Lower leg skin (tissue), 4 donors: ENCODE measurements around the gene NCOR2. TPM values are rescaled to one million over a fixed set of nuclear protein-coding genes. Genes with fewer than 3 reads are reported as not detected.

Experiments used
- DNase-seq, 2 donors: peaks; one replicate each; pipeline ENCODE4 v3.0.0-alpha.2; 2019; ENCODE audit warnings: low spot score in 2 of 2
- H3K4me3 ChIP-seq: fragments of 200-600 bp; sonication (generic); 2 replicates; pipeline ENCODE4 v1.5.1; 2017; ENCODE audit warnings: mild to moderate bottlenecking, low read depth; ENCODE audit not compliant: poor library complexity, severe bottlenecking
- CTCF ChIP-seq, 3 donors: fragments of 450-650 bp; IDR thresholded peaks; one replicate each; pipeline ENCODE4 v1.5.1; 2016; ENCODE audit warnings: antibody characterized with exemption in 3 of 3, mild to moderate bottlenecking in 3 of 3, moderate library complexity in 2 of 3
- POLR2A ChIP-seq, 2 donors: fragments of 450-650 bp; IDR thresholded peaks; one replicate each; pipeline ENCODE4 v1.6.1; 2016 to 2017; ENCODE audit warnings: antibody characterized with exemption in 2 of 2, mild to moderate bottlenecking in 1 of 2, moderate library complexity in 1 of 2
- WGBS, 2 donors: methylation state at CpG; one replicate each; pipeline ENCODE4 v1.1.5; 2018; 5-methylcytosine and 5-hydroxymethylcytosine counted together
- intact Hi-C: fragments of 100-400 bp; cut with DNase I; formaldehyde crosslinking; loops from one replicate; pipeline ENCODE4 v1.15.0; 2023; ENCODE audit warnings: low total_unique reads
- total RNA-seq, 4 donors: library from RNA; depleted of rRNA; stranded (reverse); fragments of >200 nt; gene quantifications; one replicate each; pipeline ENCODE4 v1.1.0, GENCODE V29; 2016

The NCOR2 gene
- total RNA-seq, 4 donors from 2014 or later: 92.1 to 262 (median 137) TPM

GRCh38 chr12:124577986-124578385, 10.6 kb upstream of the NCOR2 start:
- no peak overlapping the region for H3K4me3 ChIP-seq
- WGBS, 2 donors: 50 to 68% methylated on average over 13 of the region's 13 CpGs
- TF ChIP-seq POLR2A (IDR thresholded peaks at IDR 0.05) (no peak), CTCF (IDR thresholded peaks at IDR 0.05) (no peak)
- DNase-seq: no peak
- intact Hi-C loops: no loop called here

GRCh38 chr12:124577374-124577773, 10.0 kb upstream of the NCOR2 start:
- intact Hi-C loops: no loop called here
- no peak for DNase-seq
- no peak overlapping the region for H3K4me3 ChIP-seq
- WGBS, 2 donors: 96 to 97% methylated on average over 8 of the region's 8 CpGs
- TF ChIP-seq POLR2A (IDR thresholded peaks at IDR 0.05) (no peak), CTCF (IDR thresholded peaks at IDR 0.05) (no peak)

GRCh38 chr12:124576061-124576650, 8.7 kb upstream of the NCOR2 start:
- TF ChIP-seq CTCF (IDR thresholded peaks at IDR 0.05) (no peak), POLR2A (IDR thresholded peaks at IDR 0.05) (no peak)
- H3K4me3 ChIP-seq: no peak overlapping the region
- intact Hi-C loops: no loop called here
- 93% methylated on average over 8 of the region's 8 CpGs for WGBS, 2 donors
- no peak for DNase-seq

GRCh38 chr12:124573839-124574786, 6.7 kb upstream of the NCOR2 start:
- intact Hi-C loops: no loop called here
- TF ChIP-seq CTCF (IDR thresholded peaks at IDR 0.05): no peak
- TF ChIP-seq POLR2A (IDR thresholded peaks at IDR 0.05): no peak
- 92 to 94% methylated on average over 17 to 18 of the region's 18 CpGs for WGBS, 2 donors
- no peak for DNase-seq
- H3K4me3 ChIP-seq: no peak overlapping the region

GRCh38 chr12:124571556-124571955, 4.1 kb upstream of the NCOR2 start:
- 76 to 81% methylated on average over 2 of the region's 2 CpGs for WGBS, 2 donors
- no peak for DNase-seq
- TF ChIP-seq CTCF (IDR thresholded peaks at IDR 0.05): no peak
- TF ChIP-seq POLR2A (IDR thresholded peaks at IDR 0.05): no peak
- no peak overlapping the region for H3K4me3 ChIP-seq
- intact Hi-C loops: no loop called here
